Measurements from ENCODE around the gene TOPBP1.
A peak's percentile ranks its signal among the peaks of the same experiment; 100 is the strongest.
"Not testable (repeated sequence)": the region's sequence is repeated elsewhere in the genome, so short reads cannot be mapped to it uniquely, and the experiment has no call there.

The TOPBP1 gene

DNA sequence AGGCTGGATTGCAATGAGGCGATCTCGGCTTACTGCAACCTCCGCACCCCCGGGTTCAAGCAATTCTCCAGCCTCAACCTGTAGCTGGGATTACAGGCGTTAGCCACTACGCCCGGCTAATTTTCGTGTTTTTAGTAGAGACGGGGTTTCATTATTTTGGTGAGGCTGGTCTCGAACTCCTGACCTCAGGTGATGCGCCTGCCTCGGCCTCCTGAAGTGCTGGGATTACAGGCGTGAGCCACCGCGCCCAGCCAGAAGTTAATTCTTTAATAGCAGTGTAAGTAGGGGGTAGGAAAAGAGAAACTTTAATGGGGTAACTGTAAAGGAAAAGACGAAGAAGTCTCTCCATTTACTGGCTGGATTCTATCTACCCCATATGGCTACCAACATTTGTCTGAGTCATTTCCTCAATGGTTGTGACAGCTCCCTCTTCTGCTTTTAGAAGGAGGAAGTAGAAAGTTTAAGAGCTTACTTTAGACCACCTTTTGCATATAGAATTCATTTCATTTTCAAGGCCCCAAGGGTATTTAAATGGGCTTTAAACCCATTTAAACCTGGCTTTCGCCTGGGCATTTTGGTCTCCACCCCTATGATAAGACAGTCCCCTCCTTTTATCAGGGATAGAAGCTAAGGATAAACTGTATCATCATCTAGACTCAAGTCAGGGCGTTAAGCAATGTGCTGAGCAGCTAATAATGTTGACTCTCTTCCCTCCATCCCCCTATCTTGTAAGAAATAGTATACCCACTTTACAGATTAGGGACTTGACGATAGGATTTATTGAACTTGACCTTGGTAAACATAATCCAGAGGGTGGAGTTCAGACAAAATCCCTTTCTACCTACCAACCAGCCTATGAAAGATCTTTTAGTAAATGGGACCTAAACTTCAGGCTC, 89.3 kb downstream of the TOPBP1 start:
- Mint-ChIP-seq H3K4me1 (peaks cover 41% of the 10 kb centered on the region), H3K4me3 (peak overlapping the region; percentile 89), H3K36me3 (ENCODE audit: insufficient read depth) (peaks cover 38% of the 10 kb centered on the region), H3K27ac (ENCODE audit: low read depth) (peak overlapping the region; percentile 95), H3K27me3 (no peaks in the 10 kb centered on the region), H3K9me3 (no peaks in the 10 kb centered on the region)
- DNase-seq (ENCODE audit: low spot score in 2 of 2) = no peak
- ATAC-seq (replicated peaks; ENCODE audit: extremely low read depth, poor library complexity, severe bottlenecking) = no peak

DNA sequence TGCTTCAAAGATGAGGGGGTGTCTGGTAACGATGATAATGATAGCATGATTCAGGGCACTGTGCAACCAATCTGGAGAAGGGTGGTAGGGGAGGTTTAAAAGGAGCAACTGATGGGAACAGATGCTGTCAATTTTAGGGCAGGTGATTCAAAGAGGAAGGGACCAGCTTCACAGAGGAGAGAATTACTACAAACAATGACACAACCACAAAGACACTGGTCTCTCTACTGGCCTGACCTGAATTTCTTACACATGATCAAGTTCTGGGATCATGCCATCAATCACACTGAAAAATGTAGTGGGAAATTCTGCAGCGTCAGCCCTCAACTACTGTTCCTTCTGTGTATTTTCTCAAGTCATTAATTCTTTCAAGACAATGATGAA, 90.8 kb downstream of the TOPBP1 start:
- H3K36me3 Mint-ChIP-seq (ENCODE audit: insufficient read depth) = peaks cover 24% of the 10 kb centered on the region
- H3K4me1 Mint-ChIP-seq = peaks cover 29% of the 10 kb centered on the region
- no peaks in the 10 kb centered on the region for H3K9me3 Mint-ChIP-seq
- ATAC-seq (replicated peaks; ENCODE audit: extremely low read depth, poor library complexity, severe bottlenecking) (no peak), DNase-seq (ENCODE audit: low spot score in 2 of 2) (no peak)
- H3K27me3 Mint-ChIP-seq = no peaks in the 10 kb centered on the region
- peak overlapping the region; percentile 95 for H3K27ac Mint-ChIP-seq (ENCODE audit: low read depth)
- no peak overlapping the region for H3K4me3 Mint-ChIP-seq

DNA sequence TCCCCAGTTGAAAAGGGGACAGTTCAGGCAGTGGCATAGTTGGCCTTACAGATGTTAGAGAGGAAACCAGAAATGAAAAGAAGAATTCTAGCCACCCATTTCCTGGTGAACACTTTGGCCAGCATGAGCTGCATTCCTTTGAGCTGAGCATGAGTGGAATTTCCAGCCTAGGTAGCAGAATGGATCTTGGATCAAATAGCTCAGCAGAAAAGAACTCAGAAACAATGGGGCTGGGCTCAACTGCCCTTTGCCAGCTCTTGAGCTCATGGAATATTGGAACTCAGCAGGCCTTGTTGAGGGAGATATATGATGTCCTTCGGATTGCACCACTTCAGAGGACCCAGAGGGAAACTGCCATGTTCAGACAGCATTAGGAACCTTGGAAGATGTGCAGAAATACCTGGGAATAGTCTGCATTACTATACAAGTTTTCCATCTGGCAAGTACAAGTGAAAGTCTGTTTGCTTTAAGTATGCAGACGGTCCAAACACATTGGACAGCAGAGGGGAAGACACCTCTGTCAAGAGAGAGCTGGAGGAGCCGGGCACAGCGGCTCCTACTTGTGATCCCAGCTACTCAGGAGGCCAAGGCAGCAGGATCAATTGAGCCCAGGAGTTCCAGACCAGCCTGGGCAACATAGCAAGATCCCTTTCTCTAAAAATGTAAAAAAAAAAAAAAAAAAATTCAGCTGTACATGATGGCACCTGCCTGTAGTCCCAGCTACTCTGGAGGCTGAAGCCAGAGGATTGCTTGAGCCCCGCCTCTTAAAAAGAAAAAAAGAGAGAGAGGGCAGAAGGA, 91.4 kb downstream of the TOPBP1 start:
- no peak overlapping the region for H3K4me3 Mint-ChIP-seq
- ATAC-seq (replicated peaks; ENCODE audit: extremely low read depth, poor library complexity, severe bottlenecking) = no peak
- no peaks in the 10 kb centered on the region for H3K9me3 Mint-ChIP-seq
- DNase-seq (ENCODE audit: low spot score in 2 of 2) = no peak
- H3K27me3 Mint-ChIP-seq = no peaks in the 10 kb centered on the region
- peaks cover 23% of the 10 kb centered on the region for H3K4me1 Mint-ChIP-seq
- H3K36me3 Mint-ChIP-seq (ENCODE audit: insufficient read depth) = peaks cover 21% of the 10 kb centered on the region
- H3K27ac Mint-ChIP-seq (ENCODE audit: low read depth) = no peak overlapping the region

DNA sequence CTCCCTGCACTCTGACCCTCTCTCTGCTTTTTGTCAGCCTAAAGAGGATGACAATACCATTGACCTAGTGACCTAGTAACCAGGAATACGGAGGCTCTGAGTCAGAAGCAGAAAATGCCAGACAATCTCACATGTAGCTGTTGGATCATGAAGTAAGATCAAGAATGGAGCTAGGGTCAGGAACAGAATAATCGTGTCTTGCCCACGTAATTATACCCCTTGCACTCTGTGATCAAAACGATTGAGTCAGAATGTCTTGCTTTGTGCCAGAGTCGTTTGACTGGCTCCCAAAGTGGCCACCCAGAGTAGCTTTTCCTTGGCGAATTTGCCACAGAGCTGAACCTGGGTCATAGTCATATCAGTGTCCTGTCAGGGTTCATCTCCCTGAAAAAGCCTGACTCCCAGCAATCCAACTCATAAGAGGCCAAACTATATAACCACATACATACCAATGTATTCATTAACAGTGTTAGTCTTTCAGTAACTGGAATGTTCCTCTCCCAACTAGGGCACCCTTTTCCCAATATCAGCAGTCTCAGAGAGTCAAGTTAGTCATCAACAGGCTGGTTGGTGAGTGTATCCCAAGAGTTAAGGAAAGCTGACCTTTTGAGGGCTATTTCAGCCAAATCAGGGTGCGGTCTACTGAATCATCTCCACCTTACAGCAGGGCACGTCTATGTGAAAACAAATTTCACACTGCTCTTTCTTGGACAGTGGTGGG, 93.3 kb downstream of the TOPBP1 start:
- DNase-seq (ENCODE audit: low spot score in 2 of 2) (no peak), ATAC-seq (replicated peaks; ENCODE audit: extremely low read depth, poor library complexity, severe bottlenecking) (no peak)
- Mint-ChIP-seq H3K27me3 (no peaks in the 10 kb centered on the region), H3K36me3 (ENCODE audit: insufficient read depth) (peaks cover 9% of the 10 kb centered on the region), H3K4me3 (no peak overlapping the region), H3K4me1 (peaks cover 15% of the 10 kb centered on the region), H3K9me3 (no peaks in the 10 kb centered on the region), H3K27ac (ENCODE audit: low read depth) (no peak overlapping the region)

DNA sequence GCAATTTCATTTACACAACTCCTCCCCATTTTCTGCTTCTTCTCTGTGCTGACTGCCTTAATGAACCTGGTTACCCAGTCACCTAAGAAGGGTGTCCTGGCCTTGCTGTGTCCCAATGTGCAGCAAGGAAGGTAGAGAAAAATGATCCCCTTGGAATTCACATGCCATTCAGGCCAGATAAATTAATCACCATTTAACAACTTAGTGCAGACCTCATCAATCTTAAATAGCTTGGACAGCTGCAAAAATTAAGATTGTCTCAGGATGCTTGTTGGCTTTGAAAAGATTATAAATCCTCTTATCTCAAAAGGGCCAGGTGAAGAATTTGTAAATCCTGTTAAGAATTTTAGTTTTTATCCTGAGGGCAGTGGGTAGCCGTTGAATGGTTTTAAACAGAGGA, 97.9 kb downstream of the TOPBP1 start:
- no peaks in the 10 kb centered on the region for H3K4me1 Mint-ChIP-seq
- H3K9me3 Mint-ChIP-seq = no peaks in the 10 kb centered on the region
- no peak overlapping the region for H3K27ac Mint-ChIP-seq (ENCODE audit: low read depth)
- no peaks in the 10 kb centered on the region for H3K27me3 Mint-ChIP-seq
- H3K36me3 Mint-ChIP-seq (ENCODE audit: insufficient read depth) = no peaks in the 10 kb centered on the region
- ATAC-seq (replicated peaks; ENCODE audit: extremely low read depth, poor library complexity, severe bottlenecking) (no peak), DNase-seq (ENCODE audit: low spot score in 2 of 2) (no peak)
- no peak overlapping the region for H3K4me3 Mint-ChIP-seq

DNA sequence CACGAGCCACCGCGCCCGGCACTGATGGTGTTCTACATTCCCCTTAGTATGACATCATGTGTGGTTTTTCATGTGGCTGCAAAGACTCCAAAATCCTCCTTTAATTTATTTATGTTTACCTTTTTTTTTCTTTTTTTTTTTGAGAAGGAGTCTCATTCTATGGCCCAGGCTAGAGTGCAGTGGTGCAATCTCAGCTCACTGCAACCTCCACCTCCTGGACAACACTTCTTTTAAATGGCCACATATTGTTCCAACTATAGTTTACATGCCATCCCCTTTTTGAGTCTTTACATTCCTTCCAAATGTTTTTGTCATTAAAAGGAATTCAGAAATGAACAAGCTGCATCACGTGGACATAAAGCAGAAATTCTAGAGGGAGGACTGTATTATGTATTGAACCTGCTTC, 98.6 kb downstream of the TOPBP1 start:
- Mint-ChIP-seq H3K36me3 (ENCODE audit: insufficient read depth) (no peaks in the 10 kb centered on the region), H3K9me3 (no peaks in the 10 kb centered on the region), H3K27me3 (no peaks in the 10 kb centered on the region), H3K4me1 (no peaks in the 10 kb centered on the region), H3K27ac (ENCODE audit: low read depth) (no peak overlapping the region), H3K4me3 (no peak overlapping the region)
- ATAC-seq (replicated peaks; ENCODE audit: extremely low read depth, poor library complexity, severe bottlenecking) (no peak), DNase-seq (ENCODE audit: low spot score in 2 of 2) (no peak)

DNA sequence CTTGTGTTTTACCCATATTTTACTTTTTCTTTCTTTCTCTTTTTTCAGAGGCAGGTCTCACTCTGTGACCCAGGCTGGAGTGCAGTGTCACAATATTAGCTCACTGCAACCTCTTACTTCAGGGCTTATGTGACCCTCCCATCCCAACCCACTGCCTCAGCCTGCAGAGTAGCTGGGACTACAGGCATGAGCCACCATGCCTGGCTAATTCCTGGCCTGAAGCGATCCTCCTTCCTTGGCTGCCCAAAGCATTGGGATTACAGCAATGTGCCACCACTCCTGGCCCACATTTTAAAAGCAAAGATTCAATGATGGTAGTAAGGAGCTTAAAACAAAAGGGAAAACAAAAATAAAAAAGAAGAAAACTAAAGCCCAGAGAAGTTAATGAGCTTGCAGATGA, 99.4 kb downstream of the TOPBP1 start:
- ATAC-seq (replicated peaks; ENCODE audit: extremely low read depth, poor library complexity, severe bottlenecking) = no peak
- Mint-ChIP-seq H3K36me3 (ENCODE audit: insufficient read depth) (no peaks in the 10 kb centered on the region), H3K4me1 (no peaks in the 10 kb centered on the region), H3K4me3 (no peak overlapping the region), H3K27ac (ENCODE audit: low read depth) (no peak overlapping the region), H3K9me3 (no peaks in the 10 kb centered on the region), H3K27me3 (no peaks in the 10 kb centered on the region)
- DNase-seq (ENCODE audit: low spot score in 2 of 2) = no peak

DNA sequence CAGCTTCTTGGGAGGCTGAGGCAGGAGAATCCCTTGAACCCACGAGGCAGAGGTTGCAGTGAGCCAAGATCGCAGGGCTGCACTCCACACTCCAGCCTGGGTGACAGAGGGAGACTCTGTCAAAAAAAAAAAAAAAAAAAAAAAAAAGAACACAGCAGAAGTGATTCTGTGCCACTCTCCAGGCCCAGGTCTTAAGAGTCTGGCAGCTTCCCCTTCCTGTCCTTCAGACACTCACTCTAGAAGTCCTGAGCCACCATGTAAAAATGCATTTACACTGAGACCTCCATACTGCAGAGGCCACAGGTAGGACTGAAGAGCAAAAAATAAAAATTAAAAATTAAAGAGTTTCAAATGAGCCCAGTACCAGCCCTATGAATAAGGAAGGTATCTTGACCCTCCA, 100.1 kb downstream of the TOPBP1 start:
- Mint-ChIP-seq H3K36me3 (ENCODE audit: insufficient read depth) (no peaks in the 10 kb centered on the region), H3K4me3 (no peak overlapping the region), H3K27ac (ENCODE audit: low read depth) (no peak overlapping the region), H3K9me3 (no peaks in the 10 kb centered on the region), H3K27me3 (no peaks in the 10 kb centered on the region), H3K4me1 (no peaks in the 10 kb centered on the region)
- ATAC-seq (replicated peaks; ENCODE audit: extremely low read depth, poor library complexity, severe bottlenecking) (no peak), DNase-seq (ENCODE audit: low spot score in 2 of 2) (no peak)

DNA sequence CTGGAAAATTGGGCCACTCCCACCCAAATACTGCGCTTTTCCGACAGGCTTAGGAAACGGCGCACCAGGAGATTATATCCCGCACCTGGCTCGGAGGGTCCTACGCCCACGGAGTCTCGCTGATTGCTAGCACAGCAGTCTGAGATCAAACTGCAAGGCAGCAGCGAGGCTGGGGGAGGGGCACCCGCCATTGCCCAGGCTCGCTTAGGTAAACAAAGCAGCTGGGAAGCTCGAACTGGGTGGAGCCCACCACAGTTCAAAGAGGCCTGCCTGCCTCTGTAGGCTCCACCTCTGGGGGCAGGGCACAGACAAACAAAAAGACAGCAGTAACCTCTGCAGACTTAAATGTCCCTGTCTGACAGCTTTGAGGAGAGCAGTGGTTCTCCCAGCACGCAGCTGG, 110.2 kb downstream of the TOPBP1 start:
- not testable (repeated sequence) for H3K27me3 Mint-ChIP-seq; H3K27ac Mint-ChIP-seq (ENCODE audit: low read depth); H3K4me3 Mint-ChIP-seq; DNase-seq (ENCODE audit: low spot score in 2 of 2); H3K4me1 Mint-ChIP-seq; H3K9me3 Mint-ChIP-seq; H3K36me3 Mint-ChIP-seq (ENCODE audit: insufficient read depth); ATAC-seq (replicated peaks; ENCODE audit: extremely low read depth, poor library complexity, severe bottlenecking)
